K562 (cell line): Measurements from ENCODE around the gene COQ5. TPM values are rescaled to one million over a fixed set of nuclear protein-coding genes. Genes with fewer than 3 reads are reported as not detected.

Experiments used
- BMI1 ChIP-seq: fragments of 150-350 bp; IDR thresholded peaks from 2 replicates; pipeline ENCODE4 v1.6.1; 2014; ENCODE audit warnings: low read length
- CBX2 ChIP-seq: fragments of 200-600 bp; sonication (generic); IDR thresholded peaks from one replicate; pipeline ENCODE4 v1.6.1; 2012; ENCODE audit warnings: mild to moderate bottlenecking, low read length, inconsistent platforms; ENCODE audit not compliant: insufficient read depth, poor library complexity, severe bottlenecking
- CBX3 ChIP-seq, 2 experiments: IDR thresholded peaks; 1 replicate in 1 of 2; 2 replicates in 1 of 2; pipeline ENCODE4 v1.6.1; 2012; ENCODE audit warnings: inconsistent platforms in 2 of 2, low read length in 2 of 2, borderline replicate concordance in 1 of 2, control low read depth in 1 of 2
- CEBPB ChIP-seq: fragments of 450-650 bp; IDR thresholded peaks from 2 replicates; pipeline ENCODE4 v1.6.1; 2016; ENCODE audit warnings: missing genetic modification characterization, missing compliant biosample characterization
- HMGN3 ChIP-seq: IDR thresholded peaks from 2 replicates; pipeline ENCODE4 v1.6.1; 2011; ENCODE audit warnings: borderline replicate concordance, low read depth, mild to moderate bottlenecking, mixed read lengths, low read length; ENCODE audit not compliant: insufficient read length; ENCODE audit errors: extremely low read depth
- HNRNPK ChIP-seq: fragments of 200-400 bp; formaldehyde crosslinking; IDR thresholded peaks from one replicate; pipeline ENCODE4 v1.6.1; 2018; ENCODE audit warnings: mild to moderate bottlenecking, low read depth, low read length; ENCODE audit not compliant: poor library complexity, severe bottlenecking
- KDM4B ChIP-seq, 2 experiments: fragments of 450-650 bp in 1 of 2; sonication (generic) in 1 of 2; IDR thresholded peaks; 2 replicates each; pipeline ENCODE4 v1.6.1; 2016 to 2017; ENCODE audit warnings: borderline replicate concordance in 2 of 2, antibody characterized with exemption in 1 of 2, low read depth in 1 of 2, mild to moderate bottlenecking in 1 of 2
- KDM5B ChIP-seq: fragments of 200-600 bp; sonication (generic); IDR thresholded peaks from 2 replicates; pipeline ENCODE4 v1.6.1; 2012; ENCODE audit warnings: low read depth, mild to moderate bottlenecking, moderate library complexity, low read length, control low read depth, inconsistent platforms; ENCODE audit not compliant: insufficient replicate concordance
- MXI1 ChIP-seq: IDR thresholded peaks from 2 replicates; pipeline ENCODE4 v1.6.1; 2011; ENCODE audit warnings: low read depth, mild to moderate bottlenecking, improper control_type of control experiment, low read length
- NEUROD1 ChIP-seq: fragments of 150-350 bp; IDR thresholded peaks from 2 replicates; pipeline ENCODE4 v1.6.1; 2014; ENCODE audit warnings: borderline replicate concordance, low read length, low read depth; ENCODE audit not compliant: partially characterized antibody
- NFE2 ChIP-seq: IDR thresholded peaks from 2 replicates; pipeline ENCODE4 v1.6.1; 2014; ENCODE audit warnings: antibody characterized with exemption, low read depth
- NFE2L1 ChIP-seq: fragments of 450-650 bp; IDR thresholded peaks from 2 replicates; pipeline ENCODE4 v1.6.1; 2016; ENCODE audit warnings: missing genetic modification characterization, low read depth, mild to moderate bottlenecking, missing compliant biosample characterization, moderate library complexity, borderline replicate concordance
- NFIC ChIP-seq: fragments of 450-650 bp; IDR thresholded peaks from 2 replicates; pipeline ENCODE4 v1.6.1; 2017; ENCODE audit warnings: mild to moderate bottlenecking, inconsistent platforms
- NR4A1 ChIP-seq, 2 experiments: fragments of 250-450 bp in 1 of 2; fragments of 450-650 bp in 1 of 2; sonication (Bioruptor Pico) in 1 of 2; IDR thresholded peaks; 2 replicates each; pipeline versions ENCODE4 v1.4.0 to v1.6.1; 2016 to 2020; ENCODE audit warnings: mild to moderate bottlenecking in 2 of 2, missing compliant biosample characterization in 1 of 2, missing genetic modification characterization in 1 of 2, moderate library complexity in 1 of 2
- PHTF2 ChIP-seq: fragments of 250-450 bp; sonication (Bioruptor Pico); IDR thresholded peaks from 2 replicates; pipeline ENCODE4 v1.5.0; 2021; ENCODE audit warnings: mild to moderate bottlenecking
- PML ChIP-seq: IDR thresholded peaks from 2 replicates; pipeline ENCODE4 v1.6.1; 2012; ENCODE audit warnings: low read length, inconsistent platforms
- RBM15 ChIP-seq: fragments of 200-400 bp; formaldehyde crosslinking; IDR thresholded peaks from 2 replicates; pipeline ENCODE4 v1.6.1; 2018; ENCODE audit warnings: mild to moderate bottlenecking, low read length, moderate library complexity; ENCODE audit not compliant: insufficient read depth
- U2AF2 ChIP-seq: fragments of 200-400 bp; formaldehyde crosslinking; optimal IDR thresholded peaks from 2 replicates; pipeline ENCODE3; 2017; ENCODE audit warnings: low read depth, mild to moderate bottlenecking, low read length
- ZBTB7A ChIP-seq: IDR thresholded peaks from 2 replicates; pipeline ENCODE4 v1.6.1; 2011; ENCODE audit warnings: low read depth, mild to moderate bottlenecking, low read length, moderate library complexity, borderline replicate concordance; ENCODE audit not compliant: control insufficient read depth
- ZFPM2 ChIP-seq: fragments of 250-450 bp; sonication (Bioruptor Pico); IDR thresholded peaks from 2 replicates; pipeline ENCODE4 v1.5.1; 2022; ENCODE audit warnings: mild to moderate bottlenecking
- ZNF408 ChIP-seq: fragments of 250-450 bp; sonication (Bioruptor Pico); IDR thresholded peaks from 2 replicates; pipeline ENCODE4 v1.4.0; 2020; ENCODE audit warnings: low read depth, mild to moderate bottlenecking, moderate library complexity
- ZNF77 ChIP-seq: fragments of 250-450 bp; sonication (Bioruptor Pico); IDR thresholded peaks from 2 replicates; pipeline ENCODE4 v1.5.0; 2020
- polyA plus RNA-seq, 8 experiments: library from polyadenylated mRNA; depleted of rRNA in 4 of 8; stranded (reverse) in 5 of 8; unstranded in 3 of 8; fragments of >200 nt; fragmentation: Nextera tagmentation in 2 of 8; fragmentation: Illumina TruSeq in 1 of 8; extraction: Ambion mirVana in 2 of 8; extraction: Trizol in 1 of 8; gene quantifications; 2 replicates each; pipeline versions ENCODE4 v1.2.1 to v1.2.3, GENCODE V29; 2011 to 2014; ENCODE audit warnings: inconsistent platforms in 1 of 8, missing spikeins in 1 of 8
- total RNA-seq, 7 experiments: library from RNA; depleted of rRNA in 6 of 7; stranded (reverse); fragments of >200 nt in 6 of 7; fragmentation: Illumina TruSeq in 2 of 7; extraction: Trizol in 2 of 7; gene quantifications; 2 replicates each; pipeline versions ENCODE4 v1.2.1 to v1.2.3, GENCODE V29; 2011 to 2021; ENCODE audit warnings: low replicate concordance in 1 of 7
- TF ChIP-seq, protein P1 (sequence below): fragments of 250-450 bp; sonication (Bioruptor Pico); IDR thresholded peaks from 2 replicates; pipeline ENCODE4 v1.5.0; 2022; ENCODE audit warnings: mild to moderate bottlenecking
- TF ChIP-seq, protein P2 (sequence below): fragments of 250-450 bp; sonication (Bioruptor Pico); IDR thresholded peaks from 2 replicates; pipeline ENCODE4 v1.8.0; 2021; ENCODE audit warnings: moderate library complexity, mild to moderate bottlenecking, inconsistent platforms

Gene COQ5
- total and polyA plus RNA-seq, 9 of the 15 experiments (the other 6 are each of a cell fraction or from before 2014, with no cell fraction given) = 19.2 to 59.7 (median 30.4) TPM

DNA sequence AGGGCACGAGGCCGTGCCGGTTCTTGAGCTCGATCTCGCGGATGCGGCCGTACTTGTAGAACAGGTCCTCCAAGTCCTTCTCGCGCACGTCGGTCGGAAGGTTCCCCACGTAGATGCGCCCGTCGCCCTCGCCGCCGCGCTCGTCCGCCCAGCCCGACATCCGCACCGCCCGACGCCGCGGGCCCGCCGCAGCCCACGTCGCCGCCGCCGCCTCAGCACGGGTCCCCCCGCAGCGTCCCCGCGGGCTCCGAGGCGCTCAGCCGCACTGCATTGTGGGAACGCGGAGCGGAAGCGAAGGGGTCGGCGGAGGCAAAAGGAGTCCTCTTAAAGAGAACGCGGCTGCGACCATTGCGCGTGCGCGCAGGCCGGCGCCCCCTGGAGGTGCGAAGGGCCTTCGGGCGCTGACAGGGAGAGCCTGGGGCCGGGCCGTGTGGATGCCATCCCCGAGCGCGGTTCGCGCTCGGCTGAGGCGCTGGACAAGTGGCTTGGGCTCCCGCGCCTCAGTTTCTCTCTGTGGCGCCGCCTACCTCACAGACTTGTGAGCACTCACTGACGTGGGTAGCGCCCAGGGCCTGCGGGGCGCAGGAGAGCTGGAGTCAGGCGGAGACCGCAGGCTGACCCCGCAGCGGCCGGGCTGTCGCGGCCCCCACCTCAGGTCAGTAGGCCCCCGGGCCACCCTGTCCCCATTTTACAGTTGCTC is 59.4 kb downstream of the COQ5 start, which contains the start of gene SRSF9 (continued):
- TF ChIP-seq ZFPM2 (CRISPR knock-in tag) = peak; percentile 26; the same call in 1 of the 2 replicates
- TF ChIP-seq PML = peak; percentile 44; the same call in 1 of the 2 replicates
- no peak for TF ChIP-seq CBX2
- TF ChIP-seq, protein P1, sequence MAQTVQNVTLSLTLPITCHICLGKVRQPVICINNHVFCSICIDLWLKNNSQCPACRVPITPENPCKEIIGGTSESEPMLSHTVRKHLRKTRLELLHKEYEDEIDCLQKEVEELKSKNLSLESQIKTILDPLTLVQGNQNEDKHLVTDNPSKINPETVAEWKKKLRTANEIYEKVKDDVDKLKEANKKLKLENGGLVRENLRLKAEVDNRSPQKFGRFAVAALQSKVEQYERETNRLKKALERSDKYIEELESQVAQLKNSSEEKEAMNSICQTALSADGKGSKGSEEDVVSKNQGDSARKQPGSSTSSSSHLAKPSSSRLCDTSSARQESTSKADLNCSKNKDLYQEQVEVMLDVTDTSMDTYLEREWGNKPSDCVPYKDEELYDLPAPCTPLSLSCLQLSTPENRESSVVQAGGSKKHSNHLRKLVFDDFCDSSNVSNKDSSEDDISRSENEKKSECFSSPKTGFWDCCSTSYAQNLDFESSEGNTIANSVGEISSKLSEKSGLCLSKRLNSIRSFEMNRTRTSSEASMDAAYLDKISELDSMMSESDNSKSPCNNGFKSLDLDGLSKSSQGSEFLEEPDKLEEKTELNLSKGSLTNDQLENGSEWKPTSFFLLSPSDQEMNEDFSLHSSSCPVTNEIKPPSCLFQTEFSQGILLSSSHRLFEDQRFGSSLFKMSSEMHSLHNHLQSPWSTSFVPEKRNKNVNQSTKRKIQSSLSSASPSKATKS (CRISPR knock-in tag) = no peak
- TF ChIP-seq HMGN3 = peak; percentile 89
- peak; percentile 73 for TF ChIP-seq ZBTB7A
- TF ChIP-seq HNRNPK = no peak
- TF ChIP-seq MXI1 = no peak; the same call in 1 of the 2 replicates
- TF ChIP-seq, protein P2, sequence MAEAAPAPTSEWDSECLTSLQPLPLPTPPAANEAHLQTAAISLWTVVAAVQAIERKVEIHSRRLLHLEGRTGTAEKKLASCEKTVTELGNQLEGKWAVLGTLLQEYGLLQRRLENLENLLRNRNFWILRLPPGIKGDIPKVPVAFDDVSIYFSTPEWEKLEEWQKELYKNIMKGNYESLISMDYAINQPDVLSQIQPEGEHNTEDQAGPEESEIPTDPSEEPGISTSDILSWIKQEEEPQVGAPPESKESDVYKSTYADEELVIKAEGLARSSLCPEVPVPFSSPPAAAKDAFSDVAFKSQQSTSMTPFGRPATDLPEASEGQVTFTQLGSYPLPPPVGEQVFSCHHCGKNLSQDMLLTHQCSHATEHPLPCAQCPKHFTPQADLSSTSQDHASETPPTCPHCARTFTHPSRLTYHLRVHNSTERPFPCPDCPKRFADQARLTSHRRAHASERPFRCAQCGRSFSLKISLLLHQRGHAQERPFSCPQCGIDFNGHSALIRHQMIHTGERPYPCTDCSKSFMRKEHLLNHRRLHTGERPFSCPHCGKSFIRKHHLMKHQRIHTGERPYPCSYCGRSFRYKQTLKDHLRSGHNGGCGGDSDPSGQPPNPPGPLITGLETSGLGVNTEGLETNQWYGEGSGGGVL (CRISPR knock-in tag) = no peak
- no peak for TF ChIP-seq NFE2L1 (tag)
- TF ChIP-seq U2AF2 = no peak
- TF ChIP-seq NR4A1 (CRISPR knock-in tag; IDR thresholded peaks at IDR 0.05) = 0 out of 2 replicates have a peak, but pooled peaks have one; percentile 40
- TF ChIP-seq NR4A1 (tag; IDR thresholded peaks at IDR 0.05) = no peak
- TF ChIP-seq KDM4B (IDR thresholded peaks at IDR 0.05; ENCODE audit: borderline replicate concordance in 2 of 2, low read depth in 1 of 2) = peak in 1 of 2 experiments; percentile 18; a peak in 1 of 4 replicates
- peak; percentile 66 for TF ChIP-seq NEUROD1
- no peak for TF ChIP-seq NFE2
- peak; percentile 73 for TF ChIP-seq KDM5B
- peak in 1 of 2 experiments; percentile 35; a peak in 1 of 3 replicates for TF ChIP-seq CBX3 (IDR thresholded peaks at IDR 0.05; ENCODE audit: borderline replicate concordance in 1 of 2, low read length in 2 of 2)
- no peak for TF ChIP-seq PHTF2 (CRISPR knock-in tag)
- no peak for TF ChIP-seq ZNF408 (CRISPR knock-in tag)
- no peak for TF ChIP-seq RBM15
- no peak for TF ChIP-seq CEBPB (tag)
- no peak for TF ChIP-seq ZNF77 (CRISPR knock-in tag)
- no peak for TF ChIP-seq BMI1
- no peak for TF ChIP-seq NFIC
